Left forelimb (tissue), 1 donor: ENCODE results near the gene POLR2A.
A peak's percentile ranks its signal among the peaks of the same experiment; 100 is the strongest.
"Not testable (repeated sequence)": the region's sequence is repeated elsewhere in the genome, so short reads cannot be mapped to it uniquely, and the experiment has no call there.

Source experiments
- DNase-seq: peaks from one replicate; pipeline ENCODE4 v3.0.0-alpha.2; 2018; ENCODE audit warnings: low spot score

Gene POLR2A

GRCh38 chr17:7479213-7480088, 4.7 kb upstream of the POLR2A start, which contains the start of gene ZBTB4:
Gene ZBTB4 (minus strand): TSS chr17:7479631. CDS start chr17:7466801, 12,830 bp downstream.
- DNase-seq: peak; percentile 85

GRCh38 chr17:7480089-7480384, 4.1 kb upstream of the POLR2A start:
- DNase-seq: no peak

GRCh38 chr17:7481275-7481674, 2.9 kb upstream of the POLR2A start, which contains the start of gene SLC35G6:
Gene SLC35G6 (plus strand): TSS chr17:7481446. CDS start chr17:7481517, 71 bp downstream.
- not testable (repeated sequence) for DNase-seq

GRCh38 chr17:7481842-7482741, 2.1 kb upstream of the POLR2A start:
- not testable (repeated sequence) for DNase-seq

GRCh38 chr17:7482742-7483088, 1.5 kb upstream of the POLR2A start:
- DNase-seq: not testable (repeated sequence)

GRCh38 chr17:7483255-7484066, 705 bp upstream of the POLR2A start:
- DNase-seq: peak; percentile 96

GRCh38 chr17:7484919-7485377, 782 bp downstream of the POLR2A start:
- no peak for DNase-seq

- no peak for DNase-seq
These were observed 2.0 kb downstream of the POLR2A start for GRCh38 chr17:7486181-7486580.

GRCh38 chr17:7490144-7490543, 6.0 kb downstream of the POLR2A start:
- DNase-seq: no peak

GRCh38 chr17:7491583-7491982, 7.4 kb downstream of the POLR2A start:
- DNase-seq: no peak

GRCh38 chr17:7493941-7494340, 9.8 kb downstream of the POLR2A start:
- no peak for DNase-seq

GRCh38 chr17:7495906-7496434, 11.8 kb downstream of the POLR2A start:
- no peak for DNase-seq

GRCh38 chr17:7496470-7497183, 12.5 kb downstream of the POLR2A start:
- DNase-seq: no peak

GRCh38 chr17:7497228-7497627, 13.1 kb downstream of the POLR2A start:
- DNase-seq: no peak

GRCh38 chr17:7497636-7498035, 13.5 kb downstream of the POLR2A start:
- DNase-seq: no peak

GRCh38 chr17:7499161-7499560, 15.0 kb downstream of the POLR2A start:
- no peak for DNase-seq

- DNase-seq: no peak
These were observed 17.6 kb downstream of the POLR2A start for GRCh38 chr17:7501729-7502128.

GRCh38 chr17:7502171-7502847, 18.1 kb downstream of the POLR2A start:
- no peak for DNase-seq

GRCh38 chr17:7502987-7503386, 18.8 kb downstream of the POLR2A start:
- DNase-seq: no peak

GRCh38 chr17:7503521-7503920, 19.4 kb downstream of the POLR2A start:
- no peak for DNase-seq
